ENCODE results near the gene TMEM158. TPM values are rescaled to one million over a fixed set of nuclear protein-coding genes. Genes with fewer than 3 reads are reported as not detected.

The TMEM158 gene
- total RNA-seq, 1 donor = under 0.01 TPM

GRCh38 chr3:45235409-45235808 is 9.3 kb upstream of the TMEM158 start:
- no peak for DNase-seq (ENCODE audit: low read depth in 2 of 3, low spot score in 2 of 3)

GRCh38 chr3:45234250-45234649 is 8.2 kb upstream of the TMEM158 start:
- no peak for DNase-seq (ENCODE audit: low read depth in 2 of 3, low spot score in 2 of 3)

GRCh38 chr3:45232521-45232920 is 6.4 kb upstream of the TMEM158 start:
- no peak for DNase-seq (ENCODE audit: low read depth in 2 of 3, low spot score in 2 of 3)

- DNase-seq (ENCODE audit: low read depth in 2 of 3, low spot score in 2 of 3) = no peak
Measured at GRCh38 chr3:45227946-45228345, 1.9 kb upstream of the TMEM158 start.

- DNase-seq (ENCODE audit: low read depth in 2 of 3, low spot score in 2 of 3) = no peak
Measured at GRCh38 chr3:45227071-45227820, 1.2 kb upstream of the TMEM158 start.

- DNase-seq (ENCODE audit: low read depth in 2 of 3, low spot score in 2 of 3) = peak in 1 of 3 donors; percentile 38
Measured at GRCh38 chr3:45225465-45226205, 452 bp downstream of the TMEM158 start.

GRCh38 chr3:45224824-45225464 is 1.1 kb downstream of the TMEM158 start:
- peak in 1 of 3 donors; percentile 59 for DNase-seq (ENCODE audit: low read depth in 2 of 3, low spot score in 2 of 3)

- no peak for DNase-seq (ENCODE audit: low read depth in 2 of 3, low spot score in 2 of 3)
Measured at GRCh38 chr3:45223889-45224727, 2.0 kb downstream of the TMEM158 start.

GRCh38 chr3:45219694-45220093 is 6.4 kb downstream of the TMEM158 start:
- DNase-seq (ENCODE audit: low read depth in 2 of 3, low spot score in 2 of 3) = no peak

GRCh38 chr3:45218578-45219390 is 7.3 kb downstream of the TMEM158 start:
- no peak for DNase-seq (ENCODE audit: low read depth in 2 of 3, low spot score in 2 of 3)

- DNase-seq (ENCODE audit: low read depth in 2 of 3, low spot score in 2 of 3) = no peak
Measured at GRCh38 chr3:45216021-45216609, 10.0 kb downstream of the TMEM158 start.

- no peak for DNase-seq (ENCODE audit: low read depth in 2 of 3, low spot score in 2 of 3)
Measured at GRCh38 chr3:45215466-45215865, 10.6 kb downstream of the TMEM158 start.

- no peak for DNase-seq (ENCODE audit: low read depth in 2 of 3, low spot score in 2 of 3)
Measured at GRCh38 chr3:45214061-45214680, 11.9 kb downstream of the TMEM158 start.

- DNase-seq (ENCODE audit: low read depth in 2 of 3, low spot score in 2 of 3) = no peak
Measured at GRCh38 chr3:45212095-45212468, 14.0 kb downstream of the TMEM158 start.

GRCh38 chr3:45211466-45212094 is 14.5 kb downstream of the TMEM158 start:
- DNase-seq (ENCODE audit: low read depth in 2 of 3, low spot score in 2 of 3) = no peak

- peak; percentile 57 to 85 (median 80) for DNase-seq (ENCODE audit: low read depth in 2 of 3, low spot score in 2 of 3)
Measured at GRCh38 chr3:45210308-45211041, 15.6 kb downstream of the TMEM158 start.

- no peak for DNase-seq (ENCODE audit: low read depth in 2 of 3, low spot score in 2 of 3)
Measured at GRCh38 chr3:45209526-45209925, 16.6 kb downstream of the TMEM158 start.

GRCh38 chr3:45208586-45208985 is 17.5 kb downstream of the TMEM158 start:
- DNase-seq (ENCODE audit: low read depth in 2 of 3, low spot score in 2 of 3) = no peak
